K562 (cell line): ENCODE measurements around the gene FSTL4. TPM values are rescaled to one million over a fixed set of nuclear protein-coding genes. Genes with fewer than 3 reads are reported as not detected.

Experiments used
- PKNOX1 ChIP-seq: fragments of 450-650 bp; IDR thresholded peaks from 2 replicates; pipeline ENCODE4 v1.6.1; 2016
- ZBTB49 ChIP-seq: sonication (generic); formaldehyde crosslinking; IDR thresholded peaks from 2 replicates; pipeline ENCODE4 v1.8.0; 2022; ENCODE audit warnings: missing genetic modification reagents, mild to moderate bottlenecking, borderline replicate concordance
- microRNA-seq: library from miRNA; unstranded; fragments of <30 nt; microRNA quantifications from one replicate; pipeline ENCODE4, GENCODE V29; 2018; ENCODE audit warnings: borderline microRNAs expressed
- polyA plus RNA-seq, 8 experiments: library from polyadenylated mRNA; depleted of rRNA in 4 of 8; stranded (reverse) in 5 of 8; unstranded in 3 of 8; fragments of >200 nt; fragmentation: Nextera tagmentation in 2 of 8; fragmentation: Illumina TruSeq in 1 of 8; extraction: Ambion mirVana in 2 of 8; extraction: Trizol in 1 of 8; gene quantifications; 2 replicates each; pipeline versions ENCODE4 v1.2.1 to v1.2.3, GENCODE V29; 2011 to 2014; ENCODE audit warnings: inconsistent platforms in 1 of 8, missing spikeins in 1 of 8
- small RNA-seq: library from RNA; depleted of rRNA; stranded (forward); fragments of <200 nt; gene quantifications from one replicate; pipeline ENCODE3, GENCODE V24; 2014
- total RNA-seq, 7 experiments: library from RNA; depleted of rRNA in 6 of 7; stranded (reverse); fragments of >200 nt in 6 of 7; fragmentation: Illumina TruSeq in 2 of 7; extraction: Trizol in 2 of 7; gene quantifications; 2 replicates each; pipeline versions ENCODE4 v1.2.1 to v1.2.3, GENCODE V29; 2011 to 2021; ENCODE audit warnings: low replicate concordance in 1 of 7

Gene FSTL4
- total and polyA plus RNA-seq, 9 of the 15 experiments (the other 6 are each of a cell fraction or from before 2014, with no cell fraction given) = 0.08 to 0.18 (median 0.10) TPM; not detected in 5

GRCh38 chr5:133147411-133147810, 464.9 kb downstream of the FSTL4 start (continued):
- TF ChIP-seq ZBTB49 (CRISPR knock-in tag) (no peak), PKNOX1 (no peak)

Small RNA genes within 50 kb of the gene (microRNA-seq; reads per million reads assigned to microRNA genes)
- not detected for gene MIR1289-2

Small RNA genes within 50 kb of the gene (small RNA-seq; reads per million reads assigned to genes)
- not detected for gene MIR1289-2
